ENCODE results near the gene SAA4.
"Not testable (repeated sequence)": the region's sequence is repeated elsewhere in the genome, so short reads cannot be mapped to it uniquely, and the experiment has no call there.

SAA4 gene

GRCh38 chr11:18236664-18237356 is at the start of gene SAA4:
Gene SAA4, minus strand, starts transcription at chr11:18236802. Its CDS starts 876 bp downstream, at chr11:18235926.
- DNase-seq (ENCODE audit: low read depth): no peak

- no peak for DNase-seq (ENCODE audit: low read depth)
Measured at GRCh38 chr11:18285841-18286240, 49.2 kb upstream of the SAA4 start.

- DNase-seq (ENCODE audit: low read depth): no peak
Measured at GRCh38 chr11:18282626-18283025, 46.0 kb upstream of the SAA4 start.

- DNase-seq (ENCODE audit: low read depth): no peak
Measured at GRCh38 chr11:18280438-18281045, 43.9 kb upstream of the SAA4 start.

GRCh38 chr11:18277565-18278271 is 41.1 kb upstream of the SAA4 start:
- DNase-seq (ENCODE audit: low read depth): no peak

GRCh38 chr11:18271206-18271605 is 34.6 kb upstream of the SAA4 start:
- no peak for DNase-seq (ENCODE audit: low read depth)

GRCh38 chr11:18270102-18270501 is 33.5 kb upstream of the SAA4 start:
- DNase-seq (ENCODE audit: low read depth): no peak

- DNase-seq (ENCODE audit: low read depth): not testable (repeated sequence)
Measured at GRCh38 chr11:18269252-18269651, 32.6 kb upstream of the SAA4 start.

- DNase-seq (ENCODE audit: low read depth): not testable (repeated sequence)
Measured at GRCh38 chr11:18267335-18268133, 30.9 kb upstream of the SAA4 start.

GRCh38 chr11:18265949-18266348 is 29.3 kb upstream of the SAA4 start, which contains the start of gene SAA1:
Gene SAA1, plus strand, starts transcription at chr11:18266264. Its CDS starts 624 bp downstream, at chr11:18266888.
- no peak for DNase-seq (ENCODE audit: low read depth)

- DNase-seq (ENCODE audit: low read depth): no peak
Measured at GRCh38 chr11:18264677-18265555, 28.3 kb upstream of the SAA4 start.

GRCh38 chr11:18264035-18264434 is 27.4 kb upstream of the SAA4 start:
- DNase-seq (ENCODE audit: low read depth): no peak

- peak; percentile 6 for DNase-seq (ENCODE audit: low read depth)
Measured at GRCh38 chr11:18262681-18263350, 26.2 kb upstream of the SAA4 start.

- DNase-seq (ENCODE audit: low read depth): no peak
Measured at GRCh38 chr11:18261721-18262120, 25.1 kb upstream of the SAA4 start.

- DNase-seq (ENCODE audit: low read depth): no peak
Measured at GRCh38 chr11:18259259-18259658, 22.7 kb upstream of the SAA4 start.

- DNase-seq (ENCODE audit: low read depth): no peak
Measured at GRCh38 chr11:18254781-18255361, 18.3 kb upstream of the SAA4 start.

- no peak for DNase-seq (ENCODE audit: low read depth)
Measured at GRCh38 chr11:18253778-18254338, 17.3 kb upstream of the SAA4 start.

- no peak for DNase-seq (ENCODE audit: low read depth)
Measured at GRCh38 chr11:18253233-18253632, 16.6 kb upstream of the SAA4 start.

- no peak for DNase-seq (ENCODE audit: low read depth)
Measured at GRCh38 chr11:18248561-18248960, 12.0 kb upstream of the SAA4 start, which contains the start of gene SAA2. Gene SAA2, minus strand, starts transcription at chr11:18248668. Its CDS starts 657 bp downstream, at chr11:18248011.

GRCh38 chr11:18247191-18247581 is 10.6 kb upstream of the SAA4 start:
- DNase-seq (ENCODE audit: low read depth): not testable (repeated sequence)

Data from GM04504 (cell line).